ENCODE results near the gene SUPT3H. TPM values are rescaled to one million over a fixed set of nuclear protein-coding genes. Genes with fewer than 3 reads are reported as not detected.

The SUPT3H gene
- total RNA-seq: 1 to 10 TPM; 5.3 to 6.6 TPM

GRCh38 chr6:45377554-45378333 lies at the start of gene SUPT3H:
SUPT3H (minus strand) TSS chr6:45377934.
- Histone ChIP-seq H3K36me3 (no peaks in the 10 kb centered on the region), H3K9me3 (no peaks in the 10 kb centered on the region), H3K27ac (peak within 1 kb of the TSS; percentile 87 to 94), H3K4me3 (peak within 1 kb of the TSS; percentile 97), H3K4me1 (ENCODE audit: control insufficient read depth in 1 of 2, low read depth in 2 of 2) (peaks cover 6 to 12% of the 10 kb centered on the region in 2 donors), H3K27me3 (replicated peaks; ENCODE audit: insufficient read depth) (no peaks in the 10 kb centered on the region)
- TF ChIP-seq CTCF (IDR thresholded peaks at IDR 0.05): no peak
- DNase-seq (ENCODE audit: low spot score) (peak; percentile 79), ATAC-seq (ENCODE audit: insufficient number of reproducible peaks, low FRiP score, low read depth) (peak; percentile 83)

GRCh38 chr6:45426251-45426650 lies 48.5 kb upstream of the SUPT3H start:
- no peak for TF ChIP-seq CTCF (IDR thresholded peaks at IDR 0.05)
- ATAC-seq (ENCODE audit: insufficient number of reproducible peaks, low FRiP score, low read depth) (no peak), DNase-seq (ENCODE audit: low spot score) (no peak)
- Histone ChIP-seq H3K4me1 (ENCODE audit: control insufficient read depth in 1 of 2, low read depth in 2 of 2) (peaks cover 3 to 26% of the 10 kb centered on the region in 2 donors), H3K27me3 (replicated peaks; ENCODE audit: insufficient read depth) (peaks cover 7% of the 10 kb centered on the region), H3K9me3 (no peaks in the 10 kb centered on the region), H3K36me3 (no peaks in the 10 kb centered on the region), H3K27ac (no peak overlapping the region), H3K4me3 (no peak overlapping the region)

GRCh38 chr6:45424451-45424861 lies 46.7 kb upstream of the SUPT3H start:
- H3K4me1 ChIP-seq (ENCODE audit: control insufficient read depth in 1 of 2, low read depth in 2 of 2): peaks cover 6 to 30% of the 10 kb centered on the region in 2 donors
- DNase-seq (ENCODE audit: low spot score): no peak
- H3K27ac ChIP-seq: no peak overlapping the region
- ATAC-seq (ENCODE audit: insufficient number of reproducible peaks, low FRiP score, low read depth): no peak
- no peaks in the 10 kb centered on the region for H3K36me3 ChIP-seq
- H3K4me3 ChIP-seq: peak overlapping the region; percentile 74
- peaks cover 20% of the 10 kb centered on the region for H3K27me3 ChIP-seq (replicated peaks; ENCODE audit: insufficient read depth)
- no peaks in the 10 kb centered on the region for H3K9me3 ChIP-seq
- TF ChIP-seq CTCF (IDR thresholded peaks at IDR 0.05): no peak

GRCh38 chr6:45423824-45424450 lies 46.2 kb upstream of the SUPT3H start:
- no peak for ATAC-seq (ENCODE audit: insufficient number of reproducible peaks, low FRiP score, low read depth)

More at GRCh38 chr6:45423824-45424450, 46.2 kb upstream of the SUPT3H start:
- Histone ChIP-seq H3K4me1 (ENCODE audit: control insufficient read depth in 1 of 2, low read depth in 2 of 2) (peaks cover 6 to 30% of the 10 kb centered on the region in 2 donors), H3K9me3 (no peaks in the 10 kb centered on the region), H3K4me3 (peak overlapping the region; percentile 74), H3K27me3 (replicated peaks; ENCODE audit: insufficient read depth) (peaks cover 20% of the 10 kb centered on the region), H3K36me3 (no peaks in the 10 kb centered on the region), H3K27ac (peak overlapping the region; percentile 15 to 54)
- no peak for DNase-seq (ENCODE audit: low spot score)
- TF ChIP-seq CTCF (IDR thresholded peaks at IDR 0.05): no peak
